NB4 (cell line): Measurements from ENCODE around the gene ASAP2.

ENCODE experiments used
- DNase-seq: peaks from one replicate; pipeline ENCODE4 v3.0.0; 2010; ENCODE audit warnings: low read depth
- H3K4me3 ChIP-seq: one replicate; pipeline ENCODE4 v1.5.1; 2011; ENCODE audit warnings: mild to moderate bottlenecking, low read depth, low read length, moderate library complexity
- MAX ChIP-seq: IDR thresholded peaks from 2 replicates; pipeline ENCODE4 v1.6.1; 2011; ENCODE audit warnings: low read depth, low read length
- MYC ChIP-seq: IDR thresholded peaks from 2 replicates; pipeline ENCODE4 v1.6.1; 2011; ENCODE audit warnings: low read depth, low read length
- POLR2A ChIP-seq: IDR thresholded peaks from 2 replicates; pipeline ENCODE4 v1.6.1; 2011; ENCODE audit warnings: mild to moderate bottlenecking; ENCODE audit not compliant: insufficient read length; ENCODE audit errors: extremely low read depth
- TF ChIP-seq, protein P1 (sequence below): IDR thresholded peaks from one replicate; pipeline ENCODE4 v1.5.1; 2012; ENCODE audit warnings: low read depth, low read length

Gene ASAP2

DNA sequence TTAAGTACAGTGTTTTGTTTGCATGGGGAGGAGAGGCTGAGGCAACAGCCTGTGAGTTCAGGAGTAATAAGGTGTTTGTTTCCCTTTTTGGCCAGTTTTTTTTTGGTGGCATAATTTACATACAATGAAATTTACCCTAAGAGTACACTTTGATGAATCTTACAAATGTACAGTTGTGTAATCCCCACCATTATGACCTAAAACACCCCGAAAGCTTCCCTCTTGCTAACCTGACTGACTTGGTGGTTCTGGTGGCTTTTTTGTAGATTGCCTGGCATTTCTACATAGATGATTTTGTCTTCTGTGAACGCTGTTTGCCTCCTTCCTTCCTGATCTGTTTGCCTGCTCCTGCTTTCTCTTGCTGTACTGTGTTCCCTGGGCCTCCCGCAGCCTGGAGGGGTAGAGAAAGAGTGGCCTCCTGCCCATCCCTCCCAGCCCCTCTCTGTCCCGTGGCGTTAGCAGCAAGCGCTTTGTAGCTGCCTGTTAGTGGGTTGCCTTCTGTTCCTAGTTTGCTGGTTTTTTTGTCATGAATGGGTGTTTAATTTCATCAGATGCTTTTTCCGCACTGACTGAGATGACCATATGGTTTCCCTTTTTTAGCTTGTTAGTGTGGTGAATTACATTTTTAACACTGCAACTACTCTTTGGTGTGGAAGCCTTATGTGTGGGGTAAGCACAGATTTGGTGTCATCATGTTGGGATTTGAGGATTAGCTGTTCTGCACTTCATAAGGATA lies 32.1 kb downstream of the ASAP2 start:
- TF ChIP-seq MYC (no peak), MAX (no peak)
- TF ChIP-seq, protein P1, sequence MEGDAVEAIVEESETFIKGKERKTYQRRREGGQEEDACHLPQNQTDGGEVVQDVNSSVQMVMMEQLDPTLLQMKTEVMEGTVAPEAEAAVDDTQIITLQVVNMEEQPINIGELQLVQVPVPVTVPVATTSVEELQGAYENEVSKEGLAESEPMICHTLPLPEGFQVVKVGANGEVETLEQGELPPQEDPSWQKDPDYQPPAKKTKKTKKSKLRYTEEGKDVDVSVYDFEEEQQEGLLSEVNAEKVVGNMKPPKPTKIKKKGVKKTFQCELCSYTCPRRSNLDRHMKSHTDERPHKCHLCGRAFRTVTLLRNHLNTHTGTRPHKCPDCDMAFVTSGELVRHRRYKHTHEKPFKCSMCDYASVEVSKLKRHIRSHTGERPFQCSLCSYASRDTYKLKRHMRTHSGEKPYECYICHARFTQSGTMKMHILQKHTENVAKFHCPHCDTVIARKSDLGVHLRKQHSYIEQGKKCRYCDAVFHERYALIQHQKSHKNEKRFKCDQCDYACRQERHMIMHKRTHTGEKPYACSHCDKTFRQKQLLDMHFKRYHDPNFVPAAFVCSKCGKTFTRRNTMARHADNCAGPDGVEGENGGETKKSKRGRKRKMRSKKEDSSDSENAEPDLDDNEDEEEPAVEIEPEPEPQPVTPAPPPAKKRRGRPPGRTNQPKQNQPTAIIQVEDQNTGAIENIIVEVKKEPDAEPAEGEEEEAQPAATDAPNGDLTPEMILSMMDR, result no peak
- DNase-seq, result peak; percentile 63
- H3K4me3 ChIP-seq, result no peak overlapping the region

- H3K4me3 ChIP-seq, result no peak overlapping the region
- TF ChIP-seq MAX, result no peak
- TF ChIP-seq, protein P1, result no peak
- TF ChIP-seq MYC, result no peak
- no peak for TF ChIP-seq POLR2A
- no peak for DNase-seq
These were observed 33.0 kb downstream of the ASAP2 start for GRCh38 chr2:9239616-9240015.

DNA sequence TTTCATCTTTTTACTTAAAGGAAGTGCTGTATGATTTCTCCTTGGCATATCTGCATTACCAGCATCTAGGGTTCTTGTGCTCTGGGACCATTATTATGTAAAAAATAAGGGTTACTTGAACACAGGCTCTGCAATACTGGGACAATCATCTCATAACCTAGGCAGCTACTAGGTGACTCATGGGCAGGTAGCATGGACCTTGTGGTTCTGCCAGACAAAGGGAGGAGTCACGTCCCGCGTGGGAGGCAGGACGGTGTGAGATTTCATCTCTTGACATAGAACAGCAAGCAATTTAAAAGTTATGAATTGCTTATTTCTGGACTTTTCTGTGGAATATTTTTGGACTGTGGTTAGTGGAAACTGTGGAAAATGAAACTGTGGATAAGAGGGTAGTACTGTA lies 34.1 kb downstream of the ASAP2 start:
- TF ChIP-seq MYC (no peak), MAX (no peak)
- H3K4me3 ChIP-seq, result no peak overlapping the region
- no peak for DNase-seq

DNA sequence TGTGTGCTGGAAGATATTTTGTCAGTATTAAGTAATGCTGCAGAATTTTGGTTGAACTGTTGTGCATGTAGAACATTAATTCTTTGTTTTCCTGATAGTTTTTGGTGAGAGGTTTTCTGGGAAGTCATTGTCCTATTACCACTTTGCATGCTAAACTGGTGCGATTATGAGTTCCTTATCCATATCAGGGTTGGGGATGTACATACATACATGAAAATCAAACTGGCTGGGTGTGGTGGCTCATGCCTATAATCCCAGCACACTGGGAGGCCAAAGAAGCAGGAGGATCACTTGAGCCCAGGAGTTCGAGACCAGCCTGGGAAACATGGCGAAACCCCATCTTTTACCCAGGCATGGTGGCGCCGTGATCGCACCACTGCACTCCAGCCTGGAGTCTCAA lies 34.6 kb downstream of the ASAP2 start:
- H3K4me3 ChIP-seq, result no peak overlapping the region

DNA sequence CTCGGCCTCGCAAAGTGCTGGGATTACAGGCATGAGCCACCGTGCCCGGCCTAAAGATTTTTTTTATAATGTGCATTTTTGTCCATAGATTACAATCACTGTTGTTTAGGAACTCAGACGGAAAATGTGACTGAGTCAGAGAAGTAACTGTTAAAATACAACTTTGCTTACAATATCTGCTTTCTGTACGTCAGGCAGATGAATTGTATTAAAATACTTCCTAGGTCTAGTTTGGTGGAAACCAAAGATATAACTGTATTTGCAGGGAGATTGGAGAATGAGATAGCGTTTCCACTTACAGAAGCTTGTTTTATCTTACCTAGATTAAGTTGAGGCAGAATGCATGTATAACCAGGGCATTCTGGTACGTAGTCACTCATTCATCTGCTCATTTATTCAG lies 36.7 kb downstream of the ASAP2 start:
- no peak for DNase-seq
- H3K4me3 ChIP-seq, result no peak overlapping the region
- no peak for TF ChIP-seq POLR2A
- TF ChIP-seq MYC, result no peak
- TF ChIP-seq, protein P1, result no peak
- TF ChIP-seq MAX, result no peak

More for the DNA sequence above, 34.6 kb downstream of the ASAP2 start:
- no peak for DNase-seq
- TF ChIP-seq, protein P1, result no peak
- TF ChIP-seq POLR2A (no peak), MYC (no peak), MAX (no peak)

DNA sequence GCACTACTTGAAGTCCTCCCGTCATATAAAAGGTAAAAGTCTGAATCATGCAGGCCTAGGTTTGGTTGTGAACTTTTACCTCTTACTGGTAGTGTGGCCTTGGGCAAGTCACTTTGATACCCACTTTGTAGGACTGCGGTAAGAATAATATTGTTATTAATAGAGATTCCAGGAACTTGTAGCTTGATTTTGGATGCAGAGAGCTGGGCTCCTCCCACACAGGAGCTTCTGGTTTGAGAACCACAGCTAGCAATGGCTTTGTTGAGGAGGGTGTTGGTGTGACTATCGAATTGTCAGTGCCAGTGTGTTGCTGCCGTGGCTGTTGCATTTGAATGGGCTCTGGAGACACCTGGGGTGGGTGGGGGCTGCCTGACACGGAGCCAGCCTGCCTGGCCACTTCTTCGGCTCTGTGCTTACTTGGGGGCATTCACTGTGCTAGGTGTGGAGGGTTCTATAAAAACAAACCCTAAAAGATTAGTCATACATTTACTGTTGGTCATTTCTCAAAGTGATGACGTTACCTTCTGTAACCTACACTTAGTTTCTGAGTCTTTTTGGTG lies 38.5 kb downstream of the ASAP2 start:
- peak; percentile 42 for DNase-seq
- H3K4me3 ChIP-seq, result no peak overlapping the region
- no peak for TF ChIP-seq MYC
- TF ChIP-seq POLR2A, result no peak
- TF ChIP-seq MAX, result no peak
- TF ChIP-seq, protein P1, result no peak
